NCI-H2107 (cell line): ENCODE data around the gene RFT1.

ENCODE experiments used
- DNase-seq: peaks from one replicate; lab custom pipeline; 2025; lab: John Stamatoyannopoulos, UW

Gene RFT1

DNA sequence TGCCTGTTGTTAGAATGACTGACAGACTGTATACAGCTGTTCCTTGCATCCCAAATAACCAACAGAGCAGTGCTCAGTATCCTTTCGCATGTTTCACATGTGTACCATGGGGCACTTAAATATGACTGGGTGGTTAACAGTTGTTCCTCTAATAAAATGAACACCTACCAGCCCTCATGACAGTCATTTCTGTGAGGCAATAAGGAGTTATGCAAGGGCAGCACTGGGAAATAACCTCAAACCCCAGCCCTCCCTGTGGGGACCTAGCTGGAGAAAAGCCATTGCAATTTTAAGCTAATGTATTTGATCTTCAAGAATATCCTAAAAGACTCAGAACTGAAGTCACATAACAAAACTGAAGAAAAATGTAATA lies 7.3 kb downstream of the RFT1 start:
- no peak for DNase-seq

DNA sequence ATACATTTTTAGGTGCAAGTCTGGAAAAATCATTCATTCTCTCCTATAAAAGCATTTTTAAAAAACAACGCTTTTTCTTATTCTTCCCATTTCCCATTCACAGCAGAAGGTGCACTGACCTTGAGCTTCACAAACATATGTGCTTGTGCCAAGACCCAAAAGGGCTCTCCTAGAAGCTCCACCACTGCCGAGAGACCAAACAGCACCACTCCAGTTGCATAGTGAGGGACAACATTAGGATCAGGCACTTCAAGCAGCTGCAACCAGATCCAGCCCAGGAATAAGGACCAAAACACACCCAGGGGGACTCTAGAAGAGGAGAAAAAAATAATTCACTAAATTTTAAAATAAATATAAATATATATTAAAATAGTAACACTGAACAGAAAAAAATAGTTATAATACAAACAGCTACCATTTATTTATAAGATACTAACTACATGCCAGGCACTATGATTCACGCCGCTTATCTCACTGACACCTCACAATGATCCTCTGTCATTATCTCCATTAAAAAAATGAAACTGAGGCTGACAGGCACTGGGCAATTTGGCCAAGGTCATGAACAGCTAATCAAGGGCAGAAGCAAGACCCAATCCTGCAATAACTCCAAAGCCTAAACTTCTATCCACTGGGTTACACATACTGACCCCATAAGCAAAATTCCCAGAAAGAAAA lies 7.8 kb downstream of the RFT1 start:
- no peak for DNase-seq

DNA sequence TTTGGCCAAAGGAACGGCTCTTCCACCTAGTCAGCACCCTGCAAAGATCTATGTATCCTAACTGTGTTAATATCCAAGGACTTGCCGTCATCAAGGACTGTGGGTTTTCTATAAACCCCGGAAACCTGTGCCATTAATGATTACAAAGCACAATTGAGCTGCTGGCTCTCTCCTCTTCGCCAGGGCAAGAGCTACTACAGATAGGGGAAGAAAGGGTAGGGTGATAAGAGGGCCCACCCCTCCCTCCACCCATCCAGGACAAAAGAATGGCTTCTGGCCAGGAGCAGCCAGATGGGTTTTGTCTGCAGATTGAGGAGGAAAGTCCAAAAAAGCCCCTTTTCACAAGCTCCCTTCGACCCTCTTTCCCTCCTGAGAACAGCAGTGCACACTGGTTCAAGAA lies 9.9 kb downstream of the RFT1 start:
- DNase-seq, result no peak

DNA sequence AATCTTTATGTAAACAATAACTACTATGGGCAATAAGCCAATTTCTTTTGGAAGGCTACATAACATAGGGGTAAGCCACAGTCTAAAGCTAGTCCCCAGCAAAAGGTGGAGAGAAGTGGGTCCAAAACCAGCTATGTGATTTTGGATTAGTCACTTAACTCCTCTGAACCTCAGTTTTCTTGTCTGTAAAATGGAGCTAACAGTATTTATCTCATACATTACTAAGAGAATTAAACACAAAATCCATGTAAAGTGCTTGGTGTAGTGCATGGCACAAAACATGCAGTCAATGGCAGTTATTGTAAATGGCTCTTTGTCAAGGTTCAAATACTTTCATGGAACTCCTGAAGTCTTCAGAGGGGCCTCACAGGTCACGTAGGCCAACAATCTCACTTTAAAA lies 13.3 kb downstream of the RFT1 start:
- no peak for DNase-seq

DNA sequence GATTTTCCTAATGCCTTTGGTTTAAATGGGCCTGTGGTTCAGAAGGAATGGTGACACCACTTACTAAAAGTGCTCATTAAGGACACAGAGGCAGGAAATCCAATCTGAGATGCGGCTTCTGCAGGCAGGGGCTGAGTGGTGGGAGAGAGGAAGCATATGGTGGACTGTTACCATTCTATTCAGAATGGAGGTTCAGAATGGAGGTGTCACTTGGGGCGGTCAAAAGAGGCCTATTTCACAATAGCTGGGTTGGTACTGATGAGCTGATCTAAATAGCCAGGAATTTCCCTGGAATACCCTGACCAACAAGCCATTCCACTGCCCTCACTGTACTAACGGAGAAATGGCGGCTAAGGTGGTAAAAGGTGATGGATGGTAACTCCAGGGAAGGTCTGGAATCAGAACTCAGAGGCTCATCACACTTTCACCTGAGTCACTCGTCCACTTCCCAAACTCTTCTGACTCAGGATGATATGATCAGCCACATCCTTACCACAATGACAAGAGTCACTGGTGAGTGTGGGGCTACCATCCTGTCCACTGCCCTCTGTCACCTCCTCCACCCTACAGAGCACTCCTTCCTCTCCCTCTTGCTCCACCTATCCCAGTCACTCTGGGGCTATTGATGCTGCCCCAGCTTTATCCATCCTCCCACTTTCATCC lies 15.7 kb downstream of the RFT1 start:
- no peak for DNase-seq

DNA sequence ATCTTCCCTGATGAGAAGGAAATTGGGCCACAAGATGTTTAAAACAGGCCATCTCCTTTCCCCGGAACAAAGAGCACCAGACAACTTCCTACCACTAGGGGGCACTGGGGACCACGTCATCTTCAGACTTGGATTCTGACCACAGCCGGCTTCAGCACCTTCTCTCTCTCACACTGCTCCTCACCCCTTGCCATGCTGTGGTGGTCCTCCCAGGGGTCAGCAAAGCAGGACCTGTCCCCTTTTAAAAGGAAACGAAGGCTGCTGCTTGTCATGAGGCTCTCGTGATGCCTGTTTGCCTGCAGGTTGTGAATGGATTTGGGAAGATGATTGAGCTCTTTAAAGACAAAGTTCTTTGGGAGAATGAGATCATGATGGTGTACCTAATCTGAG lies 16.2 kb downstream of the RFT1 start:
- peak; percentile 11 for DNase-seq

DNA sequence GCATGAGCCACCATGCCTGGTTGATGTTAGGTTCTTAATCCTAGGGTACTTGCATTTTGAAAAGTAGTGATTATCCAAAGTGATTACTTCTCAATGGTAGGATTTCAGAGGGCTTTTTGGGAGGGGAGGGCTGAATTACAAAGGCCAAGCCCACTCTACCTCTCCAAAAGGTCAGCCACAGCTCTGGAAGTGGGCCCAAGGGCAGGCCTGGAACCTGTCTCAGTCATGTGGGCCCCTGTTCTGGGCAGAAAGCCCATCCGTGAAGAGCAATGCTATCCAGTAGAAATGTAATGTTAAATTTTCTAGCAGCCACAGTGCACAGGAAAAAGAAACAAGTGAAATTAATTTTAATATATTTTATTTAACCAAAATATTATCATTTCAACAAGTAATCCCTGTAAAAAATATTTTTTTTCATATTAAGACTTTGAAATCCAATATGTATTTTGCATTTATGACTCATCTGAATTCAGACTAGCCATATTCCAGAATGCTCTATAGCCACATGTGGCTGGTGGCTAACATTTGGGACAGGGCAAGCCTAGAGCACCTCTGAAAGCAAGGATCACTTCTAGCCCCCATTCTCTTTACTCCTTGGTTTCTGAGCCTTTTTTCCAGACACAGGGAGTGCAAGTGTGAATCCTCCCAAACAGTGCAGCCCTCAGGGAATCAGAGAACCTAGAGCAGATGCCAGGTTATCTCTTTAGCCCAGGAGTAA lies 16.8 kb downstream of the RFT1 start:
- no peak for DNase-seq

DNA sequence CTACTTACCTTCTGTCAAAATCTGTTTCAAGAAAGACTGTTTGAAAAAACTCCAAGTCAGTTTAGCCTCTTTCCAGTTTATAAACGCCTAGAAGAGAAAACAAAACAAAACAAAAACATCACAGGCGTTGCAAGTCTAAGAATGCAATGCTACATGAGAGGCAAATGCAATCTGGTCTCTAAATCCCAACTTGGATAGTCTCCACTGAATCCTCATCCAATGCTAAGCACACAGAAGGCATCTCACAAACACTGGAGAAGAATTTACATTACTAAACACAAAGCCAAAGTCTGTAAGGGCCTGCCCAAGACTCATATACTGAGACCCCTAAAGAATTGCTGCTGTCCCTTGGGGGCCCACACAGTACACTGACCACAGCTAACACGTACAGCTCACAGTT lies 18.4 kb downstream of the RFT1 start:
- DNase-seq, result no peak

DNA sequence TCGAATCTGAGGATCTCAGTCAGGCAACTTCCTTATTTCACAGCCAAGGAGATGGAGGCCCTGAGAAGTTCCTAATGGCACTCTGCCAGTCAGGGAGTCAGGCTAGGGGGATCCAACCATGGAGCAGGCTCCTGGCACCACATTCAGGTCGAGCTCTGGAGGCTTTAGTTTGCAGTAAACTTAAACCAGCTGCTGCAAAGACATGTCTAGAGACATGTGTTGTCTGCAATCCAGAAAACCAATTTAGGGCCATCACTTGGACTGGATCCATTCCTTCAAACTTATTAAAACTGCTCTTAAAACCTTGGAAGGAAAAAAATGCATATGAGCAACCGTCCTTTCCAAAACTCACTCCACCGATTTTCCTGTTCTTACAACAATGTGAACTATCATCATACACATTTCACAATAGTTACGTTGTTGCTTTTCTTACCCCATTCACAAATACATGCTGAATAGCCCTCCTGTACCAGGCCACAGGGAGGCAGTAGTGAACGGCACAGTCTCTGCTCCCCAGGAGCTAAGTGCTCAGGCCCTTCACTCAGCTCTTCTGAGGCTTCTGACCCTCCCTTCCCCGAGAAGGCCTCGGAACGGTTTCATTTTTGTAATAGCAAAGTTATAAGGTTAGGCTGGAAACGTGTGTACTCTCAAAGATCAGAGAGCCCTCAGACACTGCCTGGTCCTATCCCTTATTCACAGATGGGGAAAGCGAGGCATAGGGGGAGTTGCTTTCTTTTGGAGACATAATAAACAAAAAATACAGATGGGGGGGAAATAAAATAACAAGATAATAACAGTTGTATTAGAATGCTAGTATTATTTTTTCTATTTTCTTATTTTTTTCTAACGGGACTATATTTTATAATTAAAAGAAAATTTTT lies 20.1 kb downstream of the RFT1 start:
- no peak for DNase-seq

DNA sequence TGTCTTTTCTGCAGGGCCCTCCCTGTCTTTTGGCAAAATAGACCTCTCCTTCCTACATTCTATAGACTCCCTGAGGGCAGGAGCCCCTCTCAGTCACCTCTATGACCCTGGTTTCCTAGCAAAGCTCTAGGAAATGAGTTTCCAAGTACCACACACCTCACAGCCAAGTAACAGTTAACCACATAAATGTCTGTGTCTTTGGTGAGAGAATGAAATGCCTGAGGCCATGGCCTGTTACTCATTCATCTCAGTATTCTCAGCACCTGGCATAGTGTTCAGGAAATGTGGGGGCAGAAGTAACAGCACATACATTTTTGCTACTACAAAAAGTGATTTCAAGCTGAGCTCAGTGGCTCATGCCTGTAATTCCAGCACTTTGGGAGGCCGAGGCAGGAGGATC lies 21.0 kb downstream of the RFT1 start:
- no peak for DNase-seq

DNA sequence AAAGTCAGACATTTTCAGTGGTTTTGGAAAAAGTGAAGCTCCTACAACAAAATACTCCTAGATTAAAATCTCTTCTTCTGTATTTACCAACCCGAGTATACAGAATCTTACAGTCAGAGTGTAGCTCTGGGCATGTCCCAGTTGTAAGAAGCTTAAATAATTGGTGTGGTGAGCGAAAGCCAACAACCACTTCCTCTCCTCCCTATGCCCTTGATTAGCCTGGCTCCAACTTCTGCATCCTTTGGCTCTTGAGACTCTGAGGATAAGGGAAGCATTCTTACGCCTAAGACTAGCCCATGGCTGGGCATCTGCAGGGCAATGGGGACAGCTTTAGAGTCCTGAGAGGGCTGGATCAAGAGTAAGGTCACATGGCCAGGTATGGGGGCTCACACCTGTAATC lies 25.5 kb downstream of the RFT1 start:
- DNase-seq, result no peak

DNA sequence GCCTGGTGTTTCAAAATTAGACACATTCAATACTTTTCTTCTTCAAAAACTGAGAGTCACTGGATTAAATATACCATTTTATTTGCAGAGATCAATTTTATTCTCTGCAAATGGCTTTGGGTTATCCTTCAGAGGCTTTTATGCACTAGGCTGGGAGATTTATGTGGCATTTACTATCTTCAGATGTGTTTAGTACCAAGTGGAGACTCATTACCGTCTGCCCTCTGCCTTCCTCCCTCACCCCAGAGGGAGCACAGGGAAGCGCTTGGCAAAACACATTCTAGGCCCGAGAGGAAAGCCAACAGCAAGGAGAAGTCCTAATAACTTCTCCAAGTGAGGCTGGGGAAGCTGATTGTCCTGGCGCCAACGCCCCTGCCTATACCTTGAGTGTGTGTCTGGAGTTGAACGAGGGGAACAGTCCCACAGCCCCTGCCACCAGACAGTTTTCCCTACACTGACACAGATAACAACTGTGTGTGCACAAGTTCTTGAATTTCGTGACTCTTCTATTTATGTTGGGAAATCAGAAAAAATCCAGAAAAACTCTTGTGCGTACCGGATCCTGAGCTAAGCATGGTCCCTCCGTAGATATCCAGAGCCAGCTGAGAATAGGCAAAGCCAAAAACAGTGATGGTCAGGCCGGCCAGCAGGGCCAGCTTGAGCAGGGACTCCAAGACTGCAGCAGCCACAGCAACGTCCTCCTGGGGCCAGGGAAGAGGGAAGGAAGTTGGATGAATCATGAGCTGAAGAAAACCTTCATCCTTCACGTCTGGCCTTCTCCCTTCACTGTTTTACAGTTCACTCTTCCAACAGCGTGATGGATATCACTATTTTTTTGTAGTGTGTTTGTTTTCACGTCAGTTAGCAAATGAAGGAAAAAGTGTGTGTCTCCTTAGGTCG lies 26.6 kb downstream of the RFT1 start:
- DNase-seq, result no peak

DNA sequence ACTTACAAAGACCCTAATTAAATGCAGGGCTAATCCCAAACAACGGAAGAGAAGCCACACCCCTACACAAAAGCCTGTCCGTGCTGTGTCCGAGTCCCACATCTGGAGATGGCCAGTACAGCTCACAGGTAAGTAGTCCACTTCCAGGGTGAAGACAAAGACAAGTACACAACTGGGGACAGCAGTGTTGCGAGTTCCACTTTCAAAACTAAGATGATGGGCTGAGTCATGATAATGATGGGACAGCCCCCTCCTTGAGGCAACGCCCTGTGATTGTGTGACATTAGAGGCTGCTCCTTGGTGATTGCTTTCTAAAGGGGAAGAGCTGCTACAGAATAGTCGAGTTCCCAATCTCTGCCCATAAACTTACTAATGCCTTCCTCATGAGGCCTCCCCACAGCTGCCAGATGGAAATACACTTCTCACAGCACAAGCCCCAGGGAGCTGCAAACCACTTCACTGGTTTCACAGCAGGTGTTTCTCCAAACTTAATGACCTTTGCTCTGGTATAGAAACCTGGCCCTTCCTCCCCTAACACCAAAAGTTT lies 27.6 kb downstream of the RFT1 start:
- DNase-seq, result no peak

DNA sequence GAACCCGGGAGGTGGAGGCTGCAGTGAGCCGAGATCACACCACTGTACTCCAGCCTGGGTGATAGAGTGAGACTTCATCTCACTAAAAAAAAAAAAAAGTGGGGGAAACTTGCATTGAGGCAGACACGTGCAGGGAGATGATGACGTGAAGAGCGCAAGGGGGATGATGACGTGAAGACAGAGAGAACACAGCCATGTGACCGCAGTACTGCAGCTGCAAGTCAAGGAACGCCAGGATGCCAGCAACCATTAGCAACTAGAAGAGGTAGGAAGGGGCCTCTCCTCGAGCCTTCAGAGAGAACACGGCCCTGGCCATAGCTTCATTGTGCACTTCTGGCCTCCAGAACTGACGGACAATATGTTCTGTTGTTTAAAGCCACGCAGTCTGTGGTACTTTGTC lies 28.3 kb downstream of the RFT1 start:
- DNase-seq, result no peak

DNA sequence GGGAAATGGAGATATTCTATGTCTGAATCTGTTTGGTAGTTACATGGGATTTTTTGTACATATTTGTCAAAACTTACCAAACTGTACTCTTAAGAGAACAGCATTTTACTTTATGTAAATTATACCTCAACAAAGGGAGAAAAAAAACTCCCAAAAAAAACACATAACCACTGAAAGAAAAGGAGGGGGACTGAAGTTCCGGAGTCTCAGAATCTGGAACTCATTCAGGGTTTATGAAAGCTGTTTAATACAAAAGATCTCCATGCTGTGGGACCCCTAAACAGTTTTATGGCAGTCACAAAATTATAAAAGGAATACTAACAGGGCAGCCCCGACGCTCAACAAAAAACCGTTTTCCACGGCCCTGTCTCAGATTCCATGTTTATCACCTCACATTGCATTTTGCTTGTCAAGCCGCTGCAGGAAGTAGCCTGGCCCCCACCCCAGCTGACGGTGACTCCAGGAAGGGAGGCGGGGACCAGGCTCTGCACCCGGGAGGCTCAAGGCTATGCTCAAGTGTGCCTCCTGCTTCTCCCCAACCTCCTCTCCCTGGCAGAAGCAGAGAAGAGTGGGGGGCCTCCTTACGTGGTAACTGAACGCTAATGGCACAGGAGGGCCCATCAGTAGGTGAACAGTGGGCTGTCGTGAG lies 29.3 kb downstream of the RFT1 start:
- DNase-seq, result no peak

DNA sequence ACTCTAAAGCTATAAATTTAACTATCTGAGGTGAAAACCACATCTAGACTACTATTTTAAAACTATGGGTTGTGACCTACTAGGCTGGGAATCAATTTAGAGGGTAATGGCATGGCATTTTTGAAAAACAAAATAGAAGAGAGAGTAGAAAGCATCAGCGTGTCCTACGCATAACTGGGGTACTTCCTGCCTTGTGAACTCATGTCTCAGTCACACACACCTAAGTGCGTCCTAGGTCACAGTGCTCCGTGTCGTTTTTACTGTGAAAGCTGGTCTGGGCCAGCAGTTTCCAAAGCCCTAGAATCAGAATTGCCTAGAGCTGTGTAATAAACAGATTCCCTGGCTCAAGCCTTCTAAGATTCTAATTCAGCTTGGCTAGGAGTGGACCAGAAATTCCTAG lies 32.3 kb downstream of the RFT1 start:
- DNase-seq, result no peak

DNA sequence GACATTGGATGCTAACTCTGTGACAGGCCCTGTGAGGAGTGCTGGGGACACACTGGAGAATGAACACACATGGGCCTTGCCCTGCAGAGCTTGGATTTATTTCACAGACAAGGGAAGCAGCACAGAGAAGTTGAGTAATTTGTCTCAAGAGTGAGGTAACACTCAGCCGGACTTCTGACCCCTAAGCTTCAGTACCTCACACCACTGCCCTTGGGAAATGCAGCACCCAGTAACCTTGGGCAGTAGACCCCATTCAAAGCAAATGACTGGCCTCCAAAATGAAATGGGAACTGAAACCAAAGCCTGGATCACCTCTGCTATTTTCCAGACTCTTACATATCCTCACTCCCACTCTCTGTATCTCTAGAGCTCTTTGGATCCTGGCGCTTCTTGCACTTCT lies 37.3 kb downstream of the RFT1 start:
- DNase-seq, result no peak

DNA sequence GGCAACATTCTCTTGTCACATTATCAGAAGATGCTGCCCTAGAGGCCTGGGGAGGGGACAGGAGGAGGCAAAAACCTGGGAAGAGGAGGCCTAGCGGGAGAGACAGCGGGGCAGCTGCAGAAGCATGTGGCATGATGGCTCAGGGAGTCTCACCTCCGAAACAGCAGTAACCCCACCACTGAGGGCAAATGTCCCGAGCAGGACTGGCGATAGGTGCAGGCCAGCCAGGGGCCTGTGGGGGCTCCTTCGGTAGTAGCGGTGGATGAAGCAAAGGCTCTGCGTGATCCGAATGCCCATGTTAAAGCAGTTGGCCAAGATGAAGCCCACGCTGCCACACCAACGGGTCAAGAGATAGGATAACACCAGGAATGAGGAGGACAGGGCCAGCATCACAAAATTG lies 38.0 kb downstream of the RFT1 start:
- DNase-seq, result no peak

DNA sequence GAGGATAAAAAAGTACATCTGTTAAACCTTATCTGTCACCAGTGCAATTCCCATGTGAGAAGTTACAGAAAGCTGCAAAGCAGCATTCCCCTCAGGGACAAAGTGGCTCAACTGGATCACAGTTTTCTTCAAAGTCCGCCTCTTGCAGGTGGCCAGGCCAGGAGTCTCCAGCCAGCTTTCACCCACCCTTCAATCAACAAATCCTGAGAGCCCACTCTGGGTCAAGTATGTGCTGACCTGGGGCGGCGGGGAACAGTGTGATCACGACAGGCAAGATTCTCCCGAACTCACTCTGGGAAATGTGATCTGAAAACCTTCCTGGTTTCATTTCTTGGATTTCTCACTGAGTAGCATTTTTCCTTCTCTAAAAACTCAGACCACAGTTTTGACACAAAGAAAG lies 39.2 kb downstream of the RFT1 start:
- DNase-seq, result no peak

DNA sequence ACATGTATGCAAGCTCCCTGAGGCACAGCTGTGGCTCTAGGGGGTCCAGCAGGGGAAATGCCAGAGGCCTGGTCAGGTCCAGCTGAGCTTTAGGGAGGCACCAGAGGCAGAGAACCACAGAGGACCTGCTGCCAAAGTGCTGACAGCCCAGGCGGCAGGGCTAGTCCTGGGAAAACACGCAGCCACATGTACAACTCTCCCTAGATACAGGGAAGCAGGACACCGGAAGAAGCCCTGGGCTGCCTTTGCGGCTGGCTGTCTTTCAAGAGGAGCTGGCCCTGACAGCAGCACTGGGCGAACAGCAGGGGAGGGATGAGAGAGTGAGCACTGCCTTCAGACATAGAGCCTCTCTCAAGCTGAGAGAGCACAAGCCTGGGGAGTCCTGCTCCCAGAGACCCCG lies 40.7 kb downstream of the RFT1 start:
- DNase-seq, result no peak

DNA sequence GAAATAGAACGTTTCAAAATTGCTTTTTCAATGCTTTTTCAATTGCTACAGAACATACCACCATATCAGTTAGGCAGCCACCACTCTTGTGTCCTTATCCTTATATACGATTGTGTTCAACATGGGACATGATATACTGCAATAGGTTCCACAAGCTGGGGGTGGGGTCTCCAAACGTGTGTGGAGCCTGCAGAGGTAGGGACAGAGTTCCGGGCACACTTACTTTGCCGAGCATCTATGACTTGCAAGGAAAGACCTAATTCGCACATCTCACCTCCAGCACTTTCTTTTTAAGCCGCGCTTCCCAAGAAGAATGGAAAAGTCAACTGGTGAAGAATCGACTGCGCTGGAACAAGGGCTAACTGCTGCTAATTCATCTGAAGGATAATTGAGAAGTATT lies 44.8 kb downstream of the RFT1 start:
- DNase-seq, result no peak
